Epithelial cell of proximal tubule (primary cell): ENCODE measurements around the gene TRANK1. TPM values are rescaled to one million over a fixed set of nuclear protein-coding genes. Genes with fewer than 3 reads are reported as not detected.

ENCODE experiments used
- DNase-seq: peaks from one replicate; pipeline ENCODE4 v3.0.0-alpha.2; 2011; ENCODE audit warnings: low read depth
- H3K4me3 ChIP-seq: 2 replicates; pipeline ENCODE4 v1.5.1; 2011; ENCODE audit warnings: low read depth, mild to moderate bottlenecking, low read length
- total RNA-seq: library from RNA; depleted of rRNA; stranded (reverse); fragments of >200 nt; gene quantifications from 2 replicates; pipeline ENCODE4 v1.2.3, GENCODE V29; 2015
- TF ChIP-seq, protein P1 (sequence below): conservative IDR thresholded peaks from 2 replicates; pipeline ENCODE4 v1.5.1; 2012; ENCODE audit warnings: low read depth, mild to moderate bottlenecking, low read length

The TRANK1 gene
- total RNA-seq, 1 donor from 2014 or later, result 3.7 TPM

DNA sequence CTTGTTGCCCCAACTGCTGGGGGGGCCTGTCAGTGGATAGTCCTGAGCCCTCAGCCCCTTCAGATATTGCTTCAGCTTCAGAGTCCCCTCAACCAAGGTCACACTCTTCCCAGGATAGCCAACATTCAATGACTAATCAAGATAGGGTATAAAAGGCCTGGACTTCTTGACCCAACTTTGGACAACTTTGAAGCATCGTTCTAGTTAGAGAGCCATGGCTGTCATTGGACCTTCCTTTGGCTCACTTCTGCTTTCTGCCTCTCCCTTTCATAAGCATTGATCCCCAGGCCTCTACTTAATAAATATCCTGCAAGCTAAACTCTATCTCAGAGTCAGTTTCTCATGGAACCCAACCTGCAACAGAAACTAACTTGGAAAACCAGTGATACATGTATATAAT, 149.2 kb downstream of the TRANK1 start:
- no peak for DNase-seq
- H3K4me3 ChIP-seq, result no peak overlapping the region
- TF ChIP-seq, protein P1, sequence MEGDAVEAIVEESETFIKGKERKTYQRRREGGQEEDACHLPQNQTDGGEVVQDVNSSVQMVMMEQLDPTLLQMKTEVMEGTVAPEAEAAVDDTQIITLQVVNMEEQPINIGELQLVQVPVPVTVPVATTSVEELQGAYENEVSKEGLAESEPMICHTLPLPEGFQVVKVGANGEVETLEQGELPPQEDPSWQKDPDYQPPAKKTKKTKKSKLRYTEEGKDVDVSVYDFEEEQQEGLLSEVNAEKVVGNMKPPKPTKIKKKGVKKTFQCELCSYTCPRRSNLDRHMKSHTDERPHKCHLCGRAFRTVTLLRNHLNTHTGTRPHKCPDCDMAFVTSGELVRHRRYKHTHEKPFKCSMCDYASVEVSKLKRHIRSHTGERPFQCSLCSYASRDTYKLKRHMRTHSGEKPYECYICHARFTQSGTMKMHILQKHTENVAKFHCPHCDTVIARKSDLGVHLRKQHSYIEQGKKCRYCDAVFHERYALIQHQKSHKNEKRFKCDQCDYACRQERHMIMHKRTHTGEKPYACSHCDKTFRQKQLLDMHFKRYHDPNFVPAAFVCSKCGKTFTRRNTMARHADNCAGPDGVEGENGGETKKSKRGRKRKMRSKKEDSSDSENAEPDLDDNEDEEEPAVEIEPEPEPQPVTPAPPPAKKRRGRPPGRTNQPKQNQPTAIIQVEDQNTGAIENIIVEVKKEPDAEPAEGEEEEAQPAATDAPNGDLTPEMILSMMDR, result no peak

DNA sequence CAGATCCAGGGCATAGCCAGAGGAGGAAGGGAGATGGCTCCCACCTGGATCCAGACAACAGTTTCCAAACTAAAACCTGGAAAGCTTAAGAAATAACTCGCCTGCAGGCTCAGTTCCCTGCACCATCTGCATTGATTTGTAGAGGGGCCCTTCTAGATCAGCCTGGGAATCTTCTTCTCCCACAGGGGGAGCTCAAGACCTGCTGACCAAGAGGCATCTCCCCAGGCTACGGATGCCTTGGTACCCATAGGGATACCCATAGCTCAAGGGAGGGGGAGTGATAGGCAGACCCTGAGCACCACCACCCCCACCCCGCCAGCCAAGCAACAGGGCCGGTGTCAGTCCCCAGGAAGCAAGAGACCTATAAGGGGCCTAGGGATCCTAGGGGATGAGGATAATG, 152.5 kb downstream of the TRANK1 start:
- no peak overlapping the region for H3K4me3 ChIP-seq
- TF ChIP-seq, protein P1, result peak; percentile 63
- DNase-seq, result no peak

DNA sequence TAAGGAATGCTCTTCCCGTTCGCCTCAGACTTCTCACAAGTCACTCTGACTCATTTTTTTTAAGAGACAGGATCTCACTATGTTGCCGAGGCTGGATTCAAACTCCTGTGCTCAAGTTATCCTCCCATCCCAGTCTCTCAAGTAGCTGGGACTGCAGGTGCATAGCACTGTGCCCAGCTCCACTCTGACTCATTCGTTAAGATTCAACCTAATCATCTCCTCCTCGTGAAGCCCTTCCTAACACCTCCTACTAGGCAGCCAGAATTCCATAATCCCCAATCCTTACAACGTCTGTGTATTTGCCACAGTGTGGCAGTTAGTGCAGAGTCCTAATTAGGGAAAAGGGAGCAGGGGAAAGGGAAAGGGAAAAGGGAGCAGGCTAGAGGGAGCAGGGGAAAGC, 154.1 kb downstream of the TRANK1 start:
- TF ChIP-seq, protein P1, result no peak
- DNase-seq, result no peak
- no peak overlapping the region for H3K4me3 ChIP-seq

DNA sequence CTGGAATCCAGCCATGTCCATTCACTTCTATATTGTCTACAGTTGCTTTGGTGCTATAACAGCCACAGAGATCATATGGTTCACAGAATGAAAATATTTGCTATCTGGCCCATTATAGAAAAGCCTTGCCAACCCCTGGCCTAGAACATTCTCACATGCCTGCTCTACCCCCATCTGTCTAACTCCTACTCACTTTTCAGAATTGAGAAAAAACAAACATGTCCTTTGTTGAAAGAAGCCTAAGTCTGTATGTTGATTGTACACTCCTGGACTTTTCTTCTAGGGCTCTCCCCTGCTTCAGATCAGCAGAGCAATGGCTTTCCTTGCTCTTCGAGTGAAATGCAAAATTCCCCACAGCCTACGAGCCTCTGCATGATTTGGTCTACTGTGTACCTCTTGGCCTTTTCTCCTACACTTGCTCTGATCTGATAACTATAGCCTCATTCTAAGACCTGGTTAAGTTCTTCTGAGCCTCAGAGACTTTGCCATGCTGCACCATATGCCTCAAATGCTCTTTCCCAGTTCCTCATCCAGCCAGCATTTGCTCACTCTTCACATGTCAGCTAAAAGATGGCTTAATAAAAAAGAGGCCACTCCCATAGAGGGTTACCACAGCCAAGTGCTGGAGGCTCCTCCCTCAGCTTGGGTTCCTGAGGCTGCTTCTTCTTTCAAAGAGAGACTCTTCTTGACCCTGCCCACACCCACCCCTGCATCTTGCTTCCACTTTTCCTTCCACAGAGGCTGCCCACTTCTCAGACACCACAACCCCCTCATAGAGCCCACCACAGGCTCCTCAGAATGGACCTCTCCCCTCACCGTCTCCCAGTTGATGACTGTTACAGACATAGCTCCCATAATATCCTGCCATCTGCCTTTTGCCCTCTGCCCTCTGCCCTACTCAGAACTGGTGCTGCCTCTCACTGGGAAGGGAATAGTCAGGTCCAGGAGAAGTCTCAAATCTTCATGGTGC, 157.6 kb downstream of the TRANK1 start:
- DNase-seq, result no peak
- H3K4me3 ChIP-seq, result no peak overlapping the region
- TF ChIP-seq, protein P1, result no peak

DNA sequence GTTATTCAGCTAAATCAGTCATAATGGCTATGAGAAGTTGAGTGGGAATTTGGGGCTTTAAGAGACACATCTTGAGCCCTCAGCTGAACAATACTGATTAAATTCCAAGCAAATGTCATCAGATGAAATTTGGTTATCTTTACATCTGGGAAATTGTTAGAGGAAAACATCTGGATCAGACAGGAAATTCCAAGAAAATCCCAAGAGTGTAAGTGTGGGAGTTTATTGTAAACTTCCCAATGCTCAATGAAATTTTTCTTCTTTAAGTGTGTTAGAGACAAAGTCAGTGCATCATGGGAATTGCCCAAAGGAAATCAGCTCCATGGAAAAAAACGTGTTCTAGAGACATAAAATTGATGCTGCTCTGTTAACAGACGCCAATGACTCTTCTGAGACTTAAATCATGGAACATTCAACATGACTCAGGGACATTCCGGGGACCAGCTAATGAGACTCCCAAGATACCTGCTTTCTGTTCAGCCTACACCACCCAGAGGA, 160.7 kb downstream of the TRANK1 start:
- no peak for DNase-seq
- no peak overlapping the region for H3K4me3 ChIP-seq
- TF ChIP-seq, protein P1, result no peak

DNA sequence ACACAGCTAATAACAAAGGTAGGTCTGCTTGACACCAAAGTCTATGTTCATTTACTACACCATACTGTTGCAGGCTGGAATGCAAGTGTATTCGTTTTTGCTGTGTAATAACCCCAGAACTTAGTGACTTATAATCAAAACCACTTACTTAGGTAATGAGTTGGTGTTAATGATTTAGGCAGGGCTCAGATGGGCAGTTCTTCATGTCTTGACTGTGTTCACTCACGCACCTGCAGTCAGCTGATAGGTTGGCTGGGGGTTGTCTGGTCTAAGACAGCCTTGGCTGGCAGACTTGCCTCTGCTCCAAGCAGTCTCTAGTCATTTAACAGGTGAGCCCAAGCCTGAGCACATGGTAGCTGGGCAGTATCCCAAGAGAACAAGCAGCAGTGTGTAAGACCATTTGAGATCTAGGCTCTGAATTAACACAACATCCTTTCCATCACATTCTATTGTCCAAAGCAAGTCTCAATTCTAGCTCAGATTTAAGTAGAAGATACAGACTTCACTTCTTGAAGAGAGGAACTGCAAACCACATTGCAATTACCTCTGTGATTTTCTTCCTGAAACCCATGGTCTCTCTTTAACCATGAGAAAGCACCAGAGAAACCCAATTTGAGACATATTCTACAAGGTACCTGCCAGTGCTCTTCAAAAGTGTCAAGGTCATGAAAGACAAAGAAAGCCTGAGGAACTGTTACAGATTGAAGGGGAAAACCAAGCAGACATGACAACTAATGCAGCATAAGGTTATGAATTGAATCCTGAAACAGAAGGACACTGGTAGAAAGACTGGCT, 167.2 kb downstream of the TRANK1 start:
- no peak overlapping the region for H3K4me3 ChIP-seq
- TF ChIP-seq, protein P1, result no peak
- no peak for DNase-seq

Other genes starting within 250 kb of the TRANK1 start
- gene DCLK3, start 180.5 kb downstream of the TRANK1 start, total RNA-seq, result 0.06 and 0.07 TPM in 2 replicates
- 3.8 and 4.6 TPM in 2 replicates for gene EPM2AIP1, start 48.1 kb upstream of the TRANK1 start, total RNA-seq
- 48.8 and 50.2 TPM in 2 replicates for gene MLH1, start 48.5 kb upstream of the TRANK1 start, total RNA-seq
- 36.8 and 69.6 TPM in 2 replicates for gene LRRFIP2, start 229.5 kb upstream of the TRANK1 start, total RNA-seq